Stimulated activated CD4-positive, alpha-beta T cell treated with anti-CD3 and anti-CD28 coated beads, Interleukin-12 subunit alpha, Interleukin-12 subunit beta, amount 100 ng/mL, for 4 hours (primary cell): ENCODE results near the gene GPC6.

Experiments
- DNase-seq: peaks from one replicate; pipeline ENCODE4 v3.0.0-alpha.2; 2020

Gene GPC6

DNA sequence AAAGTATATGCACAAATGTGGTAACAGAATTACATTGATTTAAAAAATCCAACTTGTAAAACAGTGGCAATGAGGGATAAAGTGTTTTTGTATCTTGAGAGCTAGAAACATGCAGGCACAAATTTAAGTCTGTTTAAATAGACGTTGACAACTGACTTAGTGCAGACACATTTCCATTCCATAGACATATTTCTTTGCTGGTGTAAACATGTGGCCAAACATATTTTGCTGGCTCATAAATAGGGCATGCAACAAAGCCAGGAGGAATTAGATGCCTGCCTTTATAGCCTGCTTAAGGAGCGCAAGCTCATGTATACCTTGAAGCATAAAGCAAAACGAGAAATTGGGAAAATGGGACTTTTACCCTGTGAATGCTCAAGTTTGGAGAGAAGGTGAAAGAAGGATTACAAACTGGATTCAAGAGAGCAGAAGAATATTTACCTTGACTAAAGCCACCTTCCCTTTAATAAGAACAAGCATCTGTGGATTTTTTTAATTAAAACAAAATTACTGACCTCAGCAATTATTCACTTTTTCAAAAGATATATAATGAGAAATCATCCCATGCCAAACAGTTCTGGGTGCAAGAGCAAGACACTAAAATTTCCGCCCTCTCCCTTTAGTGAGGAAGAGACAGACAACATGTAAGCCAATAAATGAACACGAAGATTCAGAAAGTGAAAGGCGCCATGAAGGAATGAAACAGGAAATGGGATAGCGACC is 1181.9 kb downstream of the GPC6 start:
- DNase-seq = no peak

DNA sequence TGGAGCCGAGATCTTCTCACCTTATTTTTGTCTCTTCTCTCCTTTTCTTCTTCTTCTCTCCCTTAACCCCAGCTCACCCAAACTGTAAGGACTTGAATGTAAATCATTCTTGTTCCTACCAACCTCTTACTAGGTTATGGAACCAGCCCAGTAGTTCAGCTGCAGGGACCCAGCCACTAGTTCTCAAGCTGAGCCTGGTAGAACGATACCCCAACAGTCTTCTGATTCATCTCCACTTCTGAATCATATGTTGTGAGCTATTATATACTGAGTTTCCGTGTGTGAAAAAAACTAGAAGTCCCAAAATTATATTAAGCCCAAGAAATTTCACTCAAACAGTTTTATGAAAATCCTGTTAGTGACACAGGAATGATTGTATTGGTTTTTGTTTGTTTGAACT is 1185.1 kb downstream of the GPC6 start:
- DNase-seq = no peak

DNA sequence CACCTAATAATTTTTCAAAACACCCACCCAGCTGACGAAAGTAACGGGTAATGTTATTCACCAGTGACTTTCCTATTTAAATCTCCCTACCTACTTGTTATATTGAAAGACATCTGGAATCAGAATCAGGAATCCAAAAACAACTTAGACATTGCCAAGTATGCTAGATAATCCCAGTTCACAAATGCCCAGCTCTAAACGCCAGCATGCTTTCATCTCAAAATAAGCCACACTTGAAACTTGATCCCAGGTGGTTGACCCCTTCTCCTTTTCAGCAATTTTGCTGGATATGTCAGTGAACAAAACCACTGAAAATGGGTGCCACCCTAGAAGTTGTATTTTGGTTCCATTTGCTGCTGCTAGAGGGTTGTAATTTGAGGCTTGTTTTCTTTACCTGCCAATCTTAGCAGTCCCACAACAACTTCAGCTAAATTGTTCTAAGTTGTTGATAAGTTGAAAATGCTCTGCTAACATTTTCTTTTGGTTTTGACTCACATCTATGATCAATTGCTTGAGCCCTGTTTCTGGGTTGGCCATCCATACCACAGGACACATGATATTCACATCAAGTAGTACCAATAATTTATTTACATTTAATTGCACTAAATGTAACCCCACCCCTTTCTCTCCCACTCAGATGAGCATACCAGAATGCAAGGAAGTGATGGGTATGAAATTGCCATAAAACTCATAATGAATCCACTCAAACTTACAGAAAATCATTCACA is 1186.4 kb downstream of the GPC6 start:
- DNase-seq = no peak

DNA sequence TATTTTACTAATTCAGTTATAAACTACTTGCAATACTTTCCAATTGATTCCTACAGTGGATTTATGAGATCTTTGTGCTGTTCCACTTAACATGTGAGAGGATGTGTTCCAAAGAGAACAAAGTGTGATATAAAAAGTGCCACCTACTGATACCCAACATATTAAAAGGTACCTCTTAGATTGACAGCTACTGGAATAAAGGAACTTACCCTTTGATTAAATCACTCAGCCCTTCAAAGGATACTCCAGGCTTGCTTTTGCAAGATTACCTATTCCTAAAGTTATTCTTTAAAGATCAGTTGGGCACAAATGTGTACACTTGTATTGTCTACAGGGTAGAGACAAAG is 1187.0 kb downstream of the GPC6 start:
- DNase-seq = no peak

DNA sequence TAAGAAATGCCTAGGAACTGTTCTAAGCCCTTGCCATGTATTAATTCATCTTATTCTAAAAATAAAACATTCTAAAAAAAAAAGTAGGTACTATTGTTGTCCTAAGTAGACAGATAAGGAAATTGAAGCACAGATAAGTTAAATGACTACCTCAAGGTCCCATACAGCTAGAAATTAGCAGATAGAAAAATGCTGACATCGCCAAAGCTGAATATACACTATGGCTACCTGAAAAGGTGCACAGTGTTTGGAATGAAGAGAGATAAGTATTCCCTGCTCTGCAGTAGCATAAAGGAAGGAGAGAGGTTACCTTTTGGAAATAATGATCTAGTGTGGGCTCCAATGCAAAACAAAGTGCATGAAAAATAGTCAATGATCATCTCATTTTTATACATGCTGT is 1187.5 kb downstream of the GPC6 start:
- DNase-seq = no peak

DNA sequence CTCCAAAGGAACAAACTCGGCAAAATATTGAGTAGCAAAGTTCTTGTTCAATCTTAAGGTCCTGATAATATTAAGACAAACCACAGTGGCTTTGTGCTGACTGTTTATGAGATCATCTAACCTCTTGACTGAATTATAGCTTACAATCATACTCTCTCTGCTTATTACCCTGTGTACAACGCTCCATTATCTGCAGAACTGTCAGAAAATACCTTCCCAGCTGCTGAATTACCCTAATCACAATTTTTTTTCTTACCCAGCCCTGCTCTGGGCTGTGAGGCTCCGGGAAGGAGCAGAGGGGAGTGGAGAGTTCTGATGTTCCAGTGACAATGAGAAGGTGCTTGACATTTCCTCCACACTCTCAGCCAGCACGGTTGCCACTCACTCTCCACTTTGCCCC is 1188.1 kb downstream of the GPC6 start:
- no peak for DNase-seq

DNA sequence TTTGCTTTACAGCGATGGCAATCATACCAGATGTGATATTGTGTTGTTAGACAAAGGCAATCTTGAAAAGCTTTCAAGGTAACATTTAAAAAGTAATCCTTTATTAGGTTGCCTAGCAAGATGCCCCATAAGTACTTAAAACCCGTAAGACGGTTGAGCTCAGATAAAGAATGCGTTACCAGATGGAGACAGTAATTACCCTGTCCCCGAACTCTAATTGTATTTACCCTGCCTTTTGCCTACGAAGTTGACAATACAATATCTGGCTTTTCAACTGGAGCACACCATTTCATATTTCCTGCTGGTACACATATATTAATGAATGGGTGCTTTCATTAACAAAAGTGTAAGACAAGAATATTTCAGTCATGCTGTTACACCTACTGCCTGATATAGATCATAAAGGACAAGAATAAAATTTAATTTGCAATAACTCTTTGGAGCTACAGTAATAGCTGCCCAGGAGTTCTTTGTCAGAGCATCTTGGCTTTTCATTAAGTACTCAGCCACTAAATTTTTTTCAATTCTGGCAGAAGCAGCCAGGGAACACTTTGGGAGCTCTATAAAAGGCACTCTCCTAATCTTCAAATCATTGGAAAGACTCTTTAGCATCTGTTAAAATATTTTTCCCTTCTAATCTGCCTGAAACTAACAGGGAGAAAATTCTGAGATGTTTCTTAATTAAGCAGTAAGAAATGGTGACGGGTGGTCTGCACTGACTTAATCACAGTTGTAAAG is 1189.1 kb downstream of the GPC6 start:
- no peak for DNase-seq

DNA sequence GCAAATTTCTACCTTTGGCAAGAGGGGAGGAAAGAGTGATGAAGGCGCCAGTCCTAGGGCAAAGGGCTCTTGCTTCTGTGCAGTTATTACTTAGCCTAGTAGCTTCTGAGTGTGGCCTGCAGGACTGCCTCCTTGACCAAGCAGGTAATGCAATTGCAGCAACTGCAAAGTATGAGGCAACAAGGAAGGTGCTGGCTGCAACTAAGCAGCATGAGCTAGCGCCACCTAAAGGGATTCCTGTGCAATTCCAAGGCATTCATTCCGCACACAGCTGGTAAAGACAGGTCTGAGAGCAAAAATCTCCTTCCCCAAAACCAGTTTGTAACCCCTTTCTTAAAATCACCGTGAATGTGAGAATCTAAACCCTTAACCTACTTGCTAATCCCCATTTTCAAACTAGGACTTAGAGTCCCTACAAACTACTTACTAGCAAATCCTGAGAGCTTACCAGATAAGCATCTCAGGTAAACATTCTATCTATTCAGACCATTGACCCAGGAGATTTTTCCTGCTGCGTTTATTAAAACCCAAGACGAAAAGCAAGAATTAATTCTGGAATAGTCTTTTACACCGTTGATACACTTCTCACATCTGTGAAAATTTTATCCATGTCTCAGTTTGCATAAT is 1190.0 kb downstream of the GPC6 start:
- DNase-seq = no peak

DNA sequence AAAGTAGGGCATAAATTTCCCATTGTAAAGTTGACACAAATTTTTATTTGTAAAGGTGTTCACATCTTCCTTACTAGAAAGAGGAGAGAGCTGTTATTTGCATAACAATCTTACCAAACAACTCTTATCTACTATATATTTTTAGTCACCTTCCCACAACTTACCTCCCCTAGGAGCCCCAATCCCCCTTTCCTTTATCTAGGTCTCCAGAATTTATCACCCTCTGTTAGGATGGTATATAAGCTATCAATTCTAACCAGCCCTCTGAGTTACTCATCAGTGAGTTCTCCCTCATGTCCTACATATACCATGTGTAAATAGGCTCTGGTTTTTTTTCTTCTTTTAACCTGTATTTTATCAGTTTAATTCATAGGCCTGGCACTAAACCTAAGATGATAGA is 1190.7 kb downstream of the GPC6 start:
- no peak for DNase-seq

DNA sequence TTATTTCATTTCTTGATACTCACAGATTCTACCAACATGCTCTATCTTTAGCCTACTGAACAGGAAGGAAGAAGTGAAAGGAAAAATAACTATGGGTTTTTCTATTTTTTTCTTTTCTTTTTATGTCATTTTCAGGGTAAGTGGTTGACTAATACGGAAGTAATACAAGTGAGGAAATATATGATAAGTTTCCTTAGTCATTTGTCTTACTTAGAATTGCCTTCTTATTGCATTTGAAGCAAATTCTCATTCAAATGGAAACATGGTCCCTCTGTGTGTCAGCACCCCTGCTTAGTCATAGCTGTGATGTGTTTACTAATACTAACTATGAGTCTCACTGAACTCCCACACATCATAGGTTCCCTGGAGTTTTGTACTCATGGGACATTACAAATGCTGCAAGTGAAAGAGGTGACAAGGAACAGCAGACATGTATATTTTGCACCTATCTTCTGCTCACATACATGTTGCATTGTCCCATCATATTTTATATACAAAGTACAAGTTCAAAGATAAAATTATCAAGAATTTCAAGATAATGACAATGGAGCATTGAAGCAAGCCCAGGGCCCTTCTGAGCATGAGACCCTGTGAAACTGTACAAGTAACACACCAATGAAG is 1192.8 kb downstream of the GPC6 start:
- no peak for DNase-seq

DNA sequence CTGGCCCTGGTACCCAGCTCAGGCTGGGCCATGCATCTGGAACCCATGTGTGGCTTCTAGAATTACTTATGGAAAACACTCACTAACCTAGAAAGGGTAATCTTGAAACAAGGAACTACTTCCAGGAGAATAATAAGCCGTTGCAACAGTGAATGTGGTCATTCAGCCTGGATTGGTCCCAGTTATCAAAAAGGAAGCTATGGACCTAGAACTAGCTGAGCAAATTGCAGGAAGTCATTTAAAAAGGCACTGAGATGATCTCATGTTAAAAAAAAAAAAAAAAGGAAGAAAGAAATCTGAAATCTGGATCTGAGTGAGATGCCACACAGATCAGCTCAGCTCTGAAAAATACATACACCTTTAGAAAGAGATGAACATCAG is 1193.3 kb downstream of the GPC6 start:
- no peak for DNase-seq

DNA sequence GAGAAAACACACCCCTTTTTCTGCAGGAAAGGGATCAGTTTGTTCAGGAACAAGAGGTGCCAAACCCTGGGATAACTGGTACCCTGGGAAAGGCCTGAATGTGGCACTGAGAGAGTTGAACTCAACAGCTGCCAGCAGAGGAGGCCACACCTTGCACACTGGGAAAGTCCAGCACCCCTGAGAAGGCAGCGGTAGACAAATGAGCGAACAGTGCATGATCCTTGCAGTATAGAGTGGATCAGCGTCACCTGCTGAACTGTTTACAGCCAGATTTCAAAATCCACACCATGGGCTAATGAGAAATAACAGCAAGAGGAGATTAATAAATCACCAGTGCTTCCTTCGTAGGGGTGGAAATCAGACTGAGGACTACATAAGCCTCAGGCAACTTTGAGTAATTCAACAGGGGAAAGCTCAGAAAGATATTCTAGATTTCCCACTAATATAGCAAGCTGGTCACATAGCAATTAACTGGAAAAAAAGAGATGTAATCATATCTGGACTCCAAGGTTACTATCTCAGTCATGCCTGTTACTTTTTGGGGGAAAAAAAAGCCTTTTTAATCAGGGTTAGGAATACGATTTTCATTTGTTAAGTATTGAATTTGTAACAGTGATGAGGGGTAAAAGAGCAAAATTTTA is 1200.8 kb downstream of the GPC6 start:
- no peak for DNase-seq

DNA sequence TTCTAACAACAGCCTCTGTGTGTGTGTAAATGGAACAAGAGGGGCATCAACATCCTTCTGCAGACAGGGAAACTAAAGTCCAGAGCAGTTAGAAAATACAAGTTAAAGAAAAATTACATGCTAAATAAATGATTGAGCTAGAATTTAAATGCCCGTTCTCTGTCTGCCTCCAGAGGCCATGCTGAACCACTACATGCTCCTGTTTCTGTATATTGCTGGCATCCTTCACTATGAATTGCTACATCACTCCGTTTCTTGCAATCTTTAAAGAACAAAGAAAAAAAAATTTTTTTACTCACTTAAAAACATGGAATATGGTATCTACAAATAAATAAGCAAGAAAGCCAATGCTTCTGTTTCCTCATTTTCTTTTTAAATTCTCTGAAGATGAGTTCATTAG is 1205.0 kb downstream of the GPC6 start:
- no peak for DNase-seq

DNA sequence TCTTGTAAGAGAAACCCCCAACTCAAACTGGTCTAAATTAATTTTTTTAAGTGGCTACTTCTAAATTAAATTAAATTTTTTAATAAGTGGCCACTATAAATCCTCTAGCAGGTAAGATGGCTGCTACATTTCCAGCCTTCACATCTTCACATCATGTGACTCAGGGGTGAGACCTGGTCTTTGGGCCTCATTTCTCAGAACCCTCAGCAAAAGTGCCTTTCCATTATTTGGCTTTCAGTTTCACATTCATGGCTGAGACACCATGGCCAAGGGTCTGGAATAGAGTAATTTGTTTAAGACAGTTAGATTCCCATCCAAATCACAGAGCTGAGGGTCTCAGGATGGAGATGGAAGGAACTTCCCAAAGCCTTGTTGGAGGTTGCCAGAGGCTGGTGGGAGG is 1205.4 kb downstream of the GPC6 start:
- DNase-seq = no peak

DNA sequence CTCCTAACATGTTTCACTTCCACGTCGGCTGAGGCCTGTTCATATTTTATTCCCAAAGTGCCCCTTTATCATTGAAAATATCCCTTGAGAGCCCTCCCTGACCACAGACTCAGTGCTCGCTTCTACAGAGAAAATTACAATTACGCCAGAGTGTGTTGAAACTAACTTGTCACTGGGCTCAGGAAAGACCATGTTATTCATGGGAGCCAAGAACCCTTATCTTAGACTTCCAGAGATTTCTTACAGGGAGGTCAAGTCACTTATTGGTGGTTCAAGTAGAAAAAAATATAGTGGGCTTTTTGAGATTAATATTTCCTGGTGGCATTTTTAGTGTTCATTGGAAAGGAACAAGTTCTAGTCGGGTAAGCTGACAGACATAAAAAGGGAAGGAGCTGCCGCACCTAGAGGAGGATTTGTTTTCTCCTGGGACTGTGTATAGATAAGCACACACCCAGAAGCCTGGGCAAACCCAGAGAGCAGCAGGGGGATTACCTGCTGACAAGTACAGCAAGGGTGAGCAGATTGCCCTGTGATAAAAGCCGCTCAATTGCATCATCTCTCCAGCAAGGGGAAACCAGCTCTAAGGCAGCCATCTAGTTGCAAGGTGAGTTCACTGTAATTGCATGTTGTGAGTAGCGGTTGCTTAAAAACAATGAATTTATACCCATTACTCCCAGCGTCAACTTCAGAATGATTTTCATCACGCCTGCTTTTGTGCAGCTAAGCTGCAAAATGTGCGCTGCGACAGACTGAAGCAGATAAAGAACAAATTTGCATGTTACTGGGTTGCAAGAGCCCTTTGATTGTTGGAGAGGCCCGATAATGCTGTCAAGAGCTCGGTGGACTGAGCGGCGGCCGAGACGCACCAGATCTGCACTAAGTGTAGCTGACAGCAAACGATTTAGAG is 1206.7 kb downstream of the GPC6 start:
- DNase-seq = no peak

DNA sequence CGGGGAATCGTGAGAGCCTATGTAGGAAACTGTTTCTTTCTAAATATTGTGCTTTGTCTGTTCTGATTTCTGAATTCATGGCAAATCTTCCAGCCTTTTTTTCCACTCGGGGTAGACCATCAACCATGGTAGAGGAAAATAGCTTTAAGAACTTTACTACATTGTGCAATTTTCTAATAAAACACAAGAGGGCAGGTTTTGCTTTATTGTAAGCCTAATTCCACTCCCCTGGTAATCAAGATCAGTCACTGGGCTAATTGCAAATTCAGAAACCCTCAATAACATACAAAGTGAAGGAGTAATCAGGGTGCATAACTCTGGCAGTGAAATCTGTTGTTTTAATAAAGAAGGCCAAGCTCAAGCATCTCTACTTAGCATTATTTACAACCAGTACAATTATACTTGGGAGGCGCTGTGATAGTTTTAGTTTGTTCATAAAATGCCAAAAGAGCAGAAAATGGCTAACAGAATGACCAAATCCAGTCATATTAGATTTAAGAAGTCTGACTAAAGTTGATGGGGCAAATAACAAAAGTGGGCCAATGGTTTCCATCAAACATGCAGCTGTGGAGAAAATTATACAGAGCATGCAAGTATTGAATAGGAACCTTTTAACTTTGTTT is 1209.1 kb downstream of the GPC6 start:
- no peak for DNase-seq

DNA sequence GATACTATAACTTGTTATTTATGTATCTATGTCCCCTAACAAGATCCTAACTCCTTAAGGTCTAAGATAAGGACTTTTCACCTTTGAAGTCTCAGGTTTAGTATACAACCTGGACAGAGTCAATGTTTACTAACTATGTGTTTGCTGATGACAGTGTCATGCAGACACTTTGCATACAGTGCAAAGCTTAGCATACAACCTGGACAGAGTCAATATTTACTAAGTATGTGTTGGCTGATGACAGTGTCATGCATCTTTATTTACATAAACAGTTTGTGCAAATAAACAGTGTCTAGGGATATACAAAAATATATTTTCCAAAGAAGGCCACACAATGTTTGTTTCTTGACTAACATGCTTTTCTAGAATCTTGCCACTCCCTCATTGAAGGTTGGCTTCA is 1218.2 kb downstream of the GPC6 start:
- no peak for DNase-seq

DNA sequence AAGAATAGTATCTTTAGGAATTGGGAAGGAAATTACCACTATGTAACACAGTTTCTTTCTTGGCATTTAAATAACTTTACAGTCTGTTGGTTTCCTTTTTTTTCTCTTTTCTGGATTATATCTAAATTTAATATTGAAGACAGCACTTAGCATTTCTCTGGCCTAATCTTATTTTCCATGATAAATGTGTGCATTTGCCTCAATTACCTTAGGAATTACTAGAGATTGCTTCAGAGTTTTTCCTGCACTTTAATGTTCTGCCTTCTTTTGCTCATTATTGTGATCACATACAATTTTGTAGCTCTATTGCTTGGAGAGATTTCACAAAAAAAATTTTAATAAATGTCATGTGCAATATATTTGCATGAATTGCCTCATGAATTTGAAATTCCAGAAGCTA is 1227.7 kb downstream of the GPC6 start:
- no peak for DNase-seq

DNA sequence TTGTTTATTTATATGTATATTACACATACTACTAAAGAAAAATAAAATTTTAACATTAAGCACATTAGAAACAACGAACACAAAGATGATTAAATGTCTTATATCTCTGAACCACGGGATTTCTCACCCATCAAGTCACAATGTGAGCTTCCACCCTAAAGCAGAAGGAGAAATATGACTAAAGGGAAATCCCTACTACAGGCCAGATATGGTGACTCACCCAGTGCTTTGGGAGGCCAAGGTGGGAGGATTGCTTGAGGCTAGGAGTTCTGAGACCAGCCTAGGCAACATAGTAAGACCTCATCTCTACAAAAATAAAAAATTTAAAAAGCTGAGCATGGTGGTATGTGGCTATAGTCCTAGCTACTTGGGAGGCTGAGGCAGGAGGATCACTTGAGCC is 1228.3 kb downstream of the GPC6 start:
- no peak for DNase-seq

DNA sequence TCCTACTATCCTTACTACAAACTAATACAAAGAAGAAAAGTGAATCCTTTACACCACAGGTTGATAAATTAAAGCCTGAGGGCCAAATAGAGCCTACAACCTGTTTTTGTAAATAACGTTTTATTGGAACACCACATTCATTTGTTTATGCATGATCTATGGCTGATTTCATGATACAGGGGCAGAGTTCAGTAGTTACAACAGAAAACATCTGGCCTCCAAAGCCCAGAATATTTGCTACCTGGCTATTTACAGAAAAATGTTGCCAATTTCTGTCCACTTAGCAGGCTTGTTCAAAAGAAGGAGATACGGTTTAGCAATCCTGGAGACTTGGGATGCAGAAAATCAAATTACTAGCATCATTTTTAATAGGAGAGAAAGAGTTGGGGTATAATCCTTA is 1228.8 kb downstream of the GPC6 start:
- no peak for DNase-seq
